K562 (cell line): ENCODE measurements around the gene IFI16.

Experiments used
- BRF1 ChIP-seq: IDR thresholded peaks from 3 replicates; pipeline ENCODE4 v1.6.1; 2011; ENCODE audit warnings: borderline replicate concordance, mild to moderate bottlenecking; ENCODE audit not compliant: insufficient read length; ENCODE audit errors: extremely low read depth
- KLF16 ChIP-seq: IDR thresholded peaks from 2 replicates; pipeline ENCODE4 v1.6.1; 2016; ENCODE audit warnings: antibody characterized with exemption
- NR3C1 ChIP-seq: sonication (generic); formaldehyde crosslinking; IDR thresholded peaks from 2 replicates; pipeline ENCODE4 v1.8.1; 2022; ENCODE audit warnings: missing genetic modification reagents
- POU5F1 ChIP-seq: fragments of 150-350 bp; IDR thresholded peaks from 2 replicates; pipeline ENCODE4 v1.6.1; 2014; ENCODE audit warnings: borderline replicate concordance, low read length, low read depth, mild to moderate bottlenecking; ENCODE audit not compliant: partially characterized antibody
- SPI1 ChIP-seq: IDR thresholded peaks from 2 replicates; pipeline ENCODE4 v1.6.1; 2011; ENCODE audit warnings: low read depth, low read length, control low read depth, borderline replicate concordance
- ZC3H8 ChIP-seq: fragments of 450-650 bp; IDR thresholded peaks from 2 replicates; pipeline ENCODE4 v1.6.1; 2017
- ZZZ3 ChIP-seq: fragments of 450-650 bp; IDR thresholded peaks from 2 replicates; pipeline ENCODE4 v1.6.1; 2016; ENCODE audit warnings: antibody characterized with exemption, mild to moderate bottlenecking, moderate library complexity
- TF ChIP-seq, protein P1 (sequence below), 3 experiments: IDR thresholded peaks in 2 of 3; conservative IDR thresholded peaks in 1 of 3; 2 replicates each; pipeline ENCODE4 v1.5.1; 2011 to 2012; ENCODE audit warnings: low read length in 3 of 3, mild to moderate bottlenecking in 3 of 3, control low read depth in 2 of 3, improper control_type of control experiment in 1 of 3, inconsistent platforms in 1 of 3, low read depth in 1 of 3, mixed read lengths in 1 of 3, moderate library complexity in 1 of 3; ENCODE audit not compliant: insufficient read depth in 2 of 3
- TF ChIP-seq, protein P2 (sequence below): sonication (generic); formaldehyde crosslinking; IDR thresholded peaks from 2 replicates; pipeline ENCODE4 v1.8.1; 2022; ENCODE audit warnings: missing genetic modification reagents

DNA sequence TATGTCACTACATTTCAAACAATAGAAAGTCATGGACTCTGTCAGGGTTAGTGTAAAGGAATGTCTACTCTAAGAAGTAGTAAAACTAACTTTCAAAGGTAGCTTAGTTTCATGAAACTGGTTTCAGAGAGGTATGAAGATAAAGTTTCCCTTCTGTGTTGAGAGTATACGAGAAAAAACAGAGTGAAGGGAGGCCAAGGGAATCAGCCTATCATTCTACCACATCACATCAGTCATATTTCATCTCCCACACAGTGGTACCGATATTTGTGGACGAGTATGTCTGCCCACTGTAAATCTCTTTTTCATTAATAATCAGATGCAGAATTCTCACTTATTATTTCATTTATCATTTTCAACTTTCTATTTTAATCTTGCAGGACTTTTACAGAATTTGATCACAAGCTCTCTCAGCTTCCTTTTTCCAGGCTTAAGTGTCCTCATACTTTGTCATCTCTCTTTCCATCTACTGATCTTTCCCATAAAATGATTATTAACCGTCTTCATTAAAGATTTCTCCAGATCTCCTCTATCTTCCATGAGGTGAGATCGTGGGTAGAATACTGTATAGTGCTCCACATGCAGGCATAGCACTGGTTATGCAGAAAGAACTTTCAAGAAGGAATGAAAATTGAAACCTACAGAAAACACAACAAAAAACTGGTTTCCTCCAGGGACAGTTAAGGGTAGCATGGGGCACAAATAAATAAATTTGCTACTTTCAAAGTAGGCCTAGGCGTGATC, 11.5 kb upstream of the IFI16 start:
- TF ChIP-seq ZZZ3 (no peak), BRF1 (no peak), NR3C1 (CRISPR knock-in tag) (no peak), SPI1 (no peak), POU5F1 (no peak), KLF16 (no peak), ZC3H8 (no peak)
- TF ChIP-seq, protein P1, sequence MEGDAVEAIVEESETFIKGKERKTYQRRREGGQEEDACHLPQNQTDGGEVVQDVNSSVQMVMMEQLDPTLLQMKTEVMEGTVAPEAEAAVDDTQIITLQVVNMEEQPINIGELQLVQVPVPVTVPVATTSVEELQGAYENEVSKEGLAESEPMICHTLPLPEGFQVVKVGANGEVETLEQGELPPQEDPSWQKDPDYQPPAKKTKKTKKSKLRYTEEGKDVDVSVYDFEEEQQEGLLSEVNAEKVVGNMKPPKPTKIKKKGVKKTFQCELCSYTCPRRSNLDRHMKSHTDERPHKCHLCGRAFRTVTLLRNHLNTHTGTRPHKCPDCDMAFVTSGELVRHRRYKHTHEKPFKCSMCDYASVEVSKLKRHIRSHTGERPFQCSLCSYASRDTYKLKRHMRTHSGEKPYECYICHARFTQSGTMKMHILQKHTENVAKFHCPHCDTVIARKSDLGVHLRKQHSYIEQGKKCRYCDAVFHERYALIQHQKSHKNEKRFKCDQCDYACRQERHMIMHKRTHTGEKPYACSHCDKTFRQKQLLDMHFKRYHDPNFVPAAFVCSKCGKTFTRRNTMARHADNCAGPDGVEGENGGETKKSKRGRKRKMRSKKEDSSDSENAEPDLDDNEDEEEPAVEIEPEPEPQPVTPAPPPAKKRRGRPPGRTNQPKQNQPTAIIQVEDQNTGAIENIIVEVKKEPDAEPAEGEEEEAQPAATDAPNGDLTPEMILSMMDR (IDR thresholded peaks at IDR 0.05 in 2 of 3, conservative IDR thresholded peaks at IDR 0.05 in 1 of 3; ENCODE audit: insufficient read depth in 2 of 3, low read depth in 1 of 3, low read length in 3 of 3): no peak
- TF ChIP-seq, protein P2, sequence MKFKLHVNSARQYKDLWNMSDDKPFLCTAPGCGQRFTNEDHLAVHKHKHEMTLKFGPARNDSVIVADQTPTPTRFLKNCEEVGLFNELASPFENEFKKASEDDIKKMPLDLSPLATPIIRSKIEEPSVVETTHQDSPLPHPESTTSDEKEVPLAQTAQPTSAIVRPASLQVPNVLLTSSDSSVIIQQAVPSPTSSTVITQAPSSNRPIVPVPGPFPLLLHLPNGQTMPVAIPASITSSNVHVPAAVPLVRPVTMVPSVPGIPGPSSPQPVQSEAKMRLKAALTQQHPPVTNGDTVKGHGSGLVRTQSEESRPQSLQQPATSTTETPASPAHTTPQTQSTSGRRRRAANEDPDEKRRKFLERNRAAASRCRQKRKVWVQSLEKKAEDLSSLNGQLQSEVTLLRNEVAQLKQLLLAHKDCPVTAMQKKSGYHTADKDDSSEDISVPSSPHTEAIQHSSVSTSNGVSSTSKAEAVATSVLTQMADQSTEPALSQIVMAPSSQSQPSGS (CRISPR knock-in tag): no peak
